Right lobe of liver (tissue), 4 donors: ENCODE measurements around the gene KRTAP2-1.

Source experiments
- POLR2A ChIP-seq: fragments of 450-650 bp; IDR thresholded peaks from one replicate; pipeline ENCODE4 v1.6.1; 2017; ENCODE audit warnings: antibody characterized with exemption, mild to moderate bottlenecking
- TF ChIP-seq, protein P1 (sequence below), 4 donors: fragments of 200-600 bp in 3 of 4; fragments of 450-650 bp in 1 of 4; IDR thresholded peaks; one replicate each; pipeline versions ENCODE4 v1.5.1 to v1.8.0; 2016 to 2022; ENCODE audit warnings: antibody characterized with exemption in 4 of 4, mild to moderate bottlenecking in 2 of 4
- donor health status: DM: no; HTN: no; CAD: no.
- donor health status: DM: no; HTN: no; CAD: no.
- donor health status: DM: no; HTN: yes; CAD: no.

DNA sequence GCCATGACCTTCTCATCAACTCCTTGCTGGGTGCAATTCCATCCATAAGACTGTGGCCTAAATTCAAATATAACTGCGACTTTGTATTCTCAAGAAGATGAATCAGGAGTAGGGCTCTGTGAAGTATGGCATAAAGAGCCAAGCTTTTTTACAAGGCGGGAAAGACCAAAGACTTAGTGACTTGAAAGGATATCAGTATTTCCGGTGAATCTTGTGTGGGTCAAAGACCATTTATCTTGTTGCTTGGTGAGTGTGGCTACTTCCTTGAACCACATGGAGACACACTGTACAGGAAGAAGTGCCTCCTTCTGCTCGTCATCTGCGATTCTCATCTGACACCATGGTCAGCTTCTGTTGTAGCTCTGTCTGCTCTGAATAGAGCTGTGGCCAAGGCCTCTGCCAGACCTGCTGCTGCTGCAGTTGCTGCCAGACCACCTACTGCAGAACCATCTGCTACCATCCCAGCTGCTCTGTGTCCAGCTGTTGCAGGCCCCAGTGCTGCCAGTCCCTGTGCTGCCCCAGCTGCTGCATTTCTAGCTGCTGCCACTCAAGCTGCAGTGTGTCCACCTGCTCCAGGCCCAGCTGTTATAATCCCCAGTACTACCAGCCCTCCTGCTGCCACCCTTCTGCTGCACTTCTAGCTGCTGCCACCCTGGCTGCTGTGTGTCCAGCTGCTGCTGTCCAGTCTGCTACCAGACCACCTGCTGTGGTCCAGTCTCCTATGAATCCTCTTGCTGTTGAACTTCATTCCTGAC lies 24.7 kb upstream of the KRTAP2-1 start:
- TF ChIP-seq, protein P1, sequence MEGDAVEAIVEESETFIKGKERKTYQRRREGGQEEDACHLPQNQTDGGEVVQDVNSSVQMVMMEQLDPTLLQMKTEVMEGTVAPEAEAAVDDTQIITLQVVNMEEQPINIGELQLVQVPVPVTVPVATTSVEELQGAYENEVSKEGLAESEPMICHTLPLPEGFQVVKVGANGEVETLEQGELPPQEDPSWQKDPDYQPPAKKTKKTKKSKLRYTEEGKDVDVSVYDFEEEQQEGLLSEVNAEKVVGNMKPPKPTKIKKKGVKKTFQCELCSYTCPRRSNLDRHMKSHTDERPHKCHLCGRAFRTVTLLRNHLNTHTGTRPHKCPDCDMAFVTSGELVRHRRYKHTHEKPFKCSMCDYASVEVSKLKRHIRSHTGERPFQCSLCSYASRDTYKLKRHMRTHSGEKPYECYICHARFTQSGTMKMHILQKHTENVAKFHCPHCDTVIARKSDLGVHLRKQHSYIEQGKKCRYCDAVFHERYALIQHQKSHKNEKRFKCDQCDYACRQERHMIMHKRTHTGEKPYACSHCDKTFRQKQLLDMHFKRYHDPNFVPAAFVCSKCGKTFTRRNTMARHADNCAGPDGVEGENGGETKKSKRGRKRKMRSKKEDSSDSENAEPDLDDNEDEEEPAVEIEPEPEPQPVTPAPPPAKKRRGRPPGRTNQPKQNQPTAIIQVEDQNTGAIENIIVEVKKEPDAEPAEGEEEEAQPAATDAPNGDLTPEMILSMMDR (IDR thresholded peaks at IDR 0.05), result no peak
- no peak for TF ChIP-seq POLR2A
